Measurements from ENCODE around the gene GAB3.

GAB3 gene

GRCh38 chrX:154661899-154662298 lies 89.0 kb downstream of the GAB3 start:
- no peaks in the 10 kb centered on the region for H3K79me2 ChIP-seq (ENCODE audit: insufficient read depth, low read length)
- H3K4me3 ChIP-seq (ENCODE audit: insufficient read depth, low read length, poor library complexity, severe bottlenecking), result no peak overlapping the region
- no peak overlapping the region for H2AFZ ChIP-seq (ENCODE audit: low read depth, low read length, severe bottlenecking)
- H3K9me2 ChIP-seq (replicated peaks; ENCODE audit: insufficient read depth, low read length), result no peaks in the 10 kb centered on the region
- H3K4me2 ChIP-seq (ENCODE audit: low read depth, low read length, poor library complexity, severe bottlenecking), result no peak overlapping the region
- H3K9ac ChIP-seq (ENCODE audit: low read length), result no peak overlapping the region
- H3K9me3 ChIP-seq (ENCODE audit: insufficient read depth, low read length), result no peaks in the 10 kb centered on the region
- no peaks in the 10 kb centered on the region for H3K27me3 ChIP-seq (ENCODE audit: low read length)
- H3K27ac ChIP-seq (ENCODE audit: low read depth, low read length), result no peak overlapping the region
- no peaks in the 10 kb centered on the region for H3K36me3 ChIP-seq (ENCODE audit: low read length)
- H4K20me1 ChIP-seq (ENCODE audit: low read depth, low read length), result no peaks in the 10 kb centered on the region
- TF ChIP-seq EZH2phosphoT487 (conservative IDR thresholded peaks at IDR 0.05; ENCODE audit: low read length) (no peak), CTCF (IDR thresholded peaks at IDR 0.05; ENCODE audit: insufficient read depth, low read length, poor library complexity, severe bottlenecking) (no peak)
- H3F3A ChIP-seq (ENCODE audit: insufficient read depth), result no peaks in the 10 kb centered on the region

GRCh38 chrX:154661170-154661569 lies 89.7 kb downstream of the GAB3 start:
- Histone ChIP-seq H4K20me1 (ENCODE audit: low read depth, low read length) (no peaks in the 10 kb centered on the region), H3K9me3 (ENCODE audit: insufficient read depth, low read length) (no peaks in the 10 kb centered on the region), H3K9me2 (replicated peaks; ENCODE audit: insufficient read depth, low read length) (no peaks in the 10 kb centered on the region), H3K27ac (ENCODE audit: low read depth, low read length) (no peak overlapping the region), H3K4me2 (ENCODE audit: low read depth, low read length, poor library complexity, severe bottlenecking) (no peak overlapping the region), H3K36me3 (ENCODE audit: low read length) (no peaks in the 10 kb centered on the region), H3K27me3 (ENCODE audit: low read length) (no peaks in the 10 kb centered on the region), H3K4me3 (ENCODE audit: insufficient read depth, low read length, poor library complexity, severe bottlenecking) (no peak overlapping the region), H3F3A (ENCODE audit: insufficient read depth) (no peaks in the 10 kb centered on the region), H3K9ac (ENCODE audit: low read length) (no peak overlapping the region), H3K79me2 (ENCODE audit: insufficient read depth, low read length) (no peaks in the 10 kb centered on the region), H2AFZ (ENCODE audit: low read depth, low read length, severe bottlenecking) (no peak overlapping the region)
- no peak for TF ChIP-seq CTCF (IDR thresholded peaks at IDR 0.05; ENCODE audit: insufficient read depth, low read length, poor library complexity, severe bottlenecking)
- no peak for TF ChIP-seq EZH2phosphoT487 (conservative IDR thresholded peaks at IDR 0.05; ENCODE audit: low read length)

- no peak overlapping the region for H2AFZ ChIP-seq (ENCODE audit: low read depth, low read length, severe bottlenecking)
- no peaks in the 10 kb centered on the region for H3K27me3 ChIP-seq (ENCODE audit: low read length)
- H3K9me2 ChIP-seq (replicated peaks; ENCODE audit: insufficient read depth, low read length), result no peaks in the 10 kb centered on the region
- H3K27ac ChIP-seq (ENCODE audit: low read depth, low read length), result no peak overlapping the region
- no peaks in the 10 kb centered on the region for H3K9me3 ChIP-seq (ENCODE audit: insufficient read depth, low read length)
- no peaks in the 10 kb centered on the region for H3F3A ChIP-seq (ENCODE audit: insufficient read depth)
- TF ChIP-seq CTCF (IDR thresholded peaks at IDR 0.05; ENCODE audit: insufficient read depth, low read length, poor library complexity, severe bottlenecking) (no peak), EZH2phosphoT487 (conservative IDR thresholded peaks at IDR 0.05; ENCODE audit: low read length) (no peak)
- no peaks in the 10 kb centered on the region for H3K79me2 ChIP-seq (ENCODE audit: insufficient read depth, low read length)
- no peak overlapping the region for H3K4me3 ChIP-seq (ENCODE audit: insufficient read depth, low read length, poor library complexity, severe bottlenecking)
- no peaks in the 10 kb centered on the region for H4K20me1 ChIP-seq (ENCODE audit: low read depth, low read length)
- no peak overlapping the region for H3K9ac ChIP-seq (ENCODE audit: low read length)
- no peak overlapping the region for H3K4me2 ChIP-seq (ENCODE audit: low read depth, low read length, poor library complexity, severe bottlenecking)
- no peaks in the 10 kb centered on the region for H3K36me3 ChIP-seq (ENCODE audit: low read length)
These were observed 90.3 kb downstream of the GAB3 start for GRCh38 chrX:154660541-154660940.

Data from SU-DHL-6 (cell line).